Breast epithelium (tissue), 3 donors: ENCODE data around the gene LMTK3.

ENCODE experiments used
- CTCF ChIP-seq, 3 donors: fragments of 450-650 bp; IDR thresholded peaks; one replicate each; pipeline ENCODE4 v1.5.1; 2016 to 2017; ENCODE audit warnings: antibody characterized with exemption in 3 of 3, mild to moderate bottlenecking in 3 of 3, moderate library complexity in 3 of 3
- POLR2AphosphoS5 ChIP-seq, 3 donors: sonication (generic); formaldehyde crosslinking; IDR thresholded peaks; one replicate each; pipeline ENCODE4 v1.6.1; 2017; ENCODE audit warnings: antibody characterized with exemption in 3 of 3

- TF ChIP-seq POLR2AphosphoS5 (IDR thresholded peaks at IDR 0.05) (no peak), CTCF (IDR thresholded peaks at IDR 0.05) (no peak)
These were observed 65.1 kb downstream of the LMTK3 start for GRCh38 chr19:48446579-48446978.
